NCI-H146 (cell line): Measurements from ENCODE around the gene OGFOD3.

Experiments used
- DNase-seq: peaks from one replicate; lab custom pipeline; 2025; lab: John Stamatoyannopoulos, UW

Gene OGFOD3

GRCh38 chr17:82405051-82405450 is 13.3 kb downstream of the OGFOD3 start:
- no peak for DNase-seq

- DNase-seq: no peak
Measured at GRCh38 chr17:82403662-82404660, 14.4 kb downstream of the OGFOD3 start.

GRCh38 chr17:82402865-82403264 is 15.5 kb downstream of the OGFOD3 start:
- DNase-seq: no peak

GRCh38 chr17:82400830-82401229 is 17.6 kb downstream of the OGFOD3 start:
- no peak for DNase-seq

GRCh38 chr17:82400206-82400605 is 18.2 kb downstream of the OGFOD3 start:
- DNase-seq: no peak

GRCh38 chr17:82399601-82400101 is 18.7 kb downstream of the OGFOD3 start:
- DNase-seq: peak; percentile 50

GRCh38 chr17:82399041-82399441 is 19.3 kb downstream of the OGFOD3 start:
- DNase-seq: no peak

- DNase-seq: no peak
Measured at GRCh38 chr17:82397449-82398335, 20.7 kb downstream of the OGFOD3 start.

GRCh38 chr17:82396601-82397435 is 21.6 kb downstream of the OGFOD3 start:
- DNase-seq: no peak

GRCh38 chr17:82394278-82394677 is 24.1 kb downstream of the OGFOD3 start:
- no peak for DNase-seq

GRCh38 chr17:82392941-82393340 is 25.4 kb downstream of the OGFOD3 start:
- no peak for DNase-seq

- no peak for DNase-seq
Measured at GRCh38 chr17:82392209-82392920, 26.0 kb downstream of the OGFOD3 start.

GRCh38 chr17:82391496-82392066 is 26.8 kb downstream of the OGFOD3 start:
- DNase-seq: no peak

- DNase-seq: no peak
Measured at GRCh38 chr17:82390860-82391435, 27.4 kb downstream of the OGFOD3 start.

GRCh38 chr17:82390015-82390859 is 28.1 kb downstream of the OGFOD3 start:
- no peak for DNase-seq

GRCh38 chr17:82389379-82389778 is 29.0 kb downstream of the OGFOD3 start:
- DNase-seq: no peak

- no peak for DNase-seq
Measured at GRCh38 chr17:82388922-82389283, 29.5 kb downstream of the OGFOD3 start.

GRCh38 chr17:82388223-82388921 is 30.0 kb downstream of the OGFOD3 start:
- no peak for DNase-seq

- DNase-seq: no peak
Measured at GRCh38 chr17:82387705-82388106, 30.7 kb downstream of the OGFOD3 start.
